Measurements from ENCODE around the gene RING1.

RING1 gene

DNA sequence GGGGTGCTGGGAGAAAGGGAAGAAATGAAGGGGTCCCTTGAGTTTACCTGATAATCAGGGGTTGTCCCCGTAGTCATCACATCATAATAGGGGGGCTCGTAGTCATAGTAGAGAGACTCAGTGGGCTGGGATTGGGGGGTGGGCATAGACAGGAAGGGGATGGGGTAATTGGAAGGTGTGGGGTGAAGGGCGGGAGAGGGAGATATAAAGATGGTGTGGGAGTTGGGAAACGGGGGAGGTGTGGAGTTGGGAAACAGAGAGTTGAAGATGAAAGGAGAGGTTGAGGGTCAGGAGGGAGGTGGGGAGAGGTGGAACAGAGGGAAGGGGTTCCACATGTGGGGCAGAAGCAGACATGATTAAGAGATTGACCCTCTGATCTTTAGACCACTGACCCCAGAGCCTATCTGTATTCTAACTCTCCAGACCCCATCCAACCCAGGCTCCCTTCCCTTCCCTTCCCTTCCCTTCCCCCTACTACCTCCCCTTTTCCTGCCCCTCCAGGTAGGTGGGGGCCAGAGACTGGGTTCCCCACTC is 22.6 kb upstream of the RING1 start:
- Histone ChIP-seq H3K36me3 (replicated peaks; ENCODE audit: insufficient read depth, low read length) (no peaks in the 10 kb centered on the region), H3K9me3 (replicated peaks; ENCODE audit: insufficient read depth, low read length) (no peaks in the 10 kb centered on the region), H2AFZ (ENCODE audit: low read length) (no peak overlapping the region), H3K9ac (ENCODE audit: low read length) (no peak overlapping the region), H3K4me2 (ENCODE audit: low read depth, low read length) (no peak overlapping the region), H3K4me1 (ENCODE audit: low read length) (peaks cover 9% of the 10 kb centered on the region), H3K79me2 (ENCODE audit: low read length) (no peaks in the 10 kb centered on the region), H3K27me3 (replicated peaks; ENCODE audit: insufficient read depth, low read length) (no peaks in the 10 kb centered on the region; the same call in 1 of the 2 replicates), H3K27ac (ENCODE audit: low read length) (no peak overlapping the region), H3K9me2 (replicated peaks; ENCODE audit: insufficient read depth, low read length) (no peaks in the 10 kb centered on the region), H4K20me1 (ENCODE audit: insufficient read depth, low read length) (no peaks in the 10 kb centered on the region), H3K4me3 (ENCODE audit: low read length) (no peak overlapping the region), H3F3A (ENCODE audit: insufficient read depth, low read length) (no peaks in the 10 kb centered on the region)
- no peak for DNase-seq
- no peak for TF ChIP-seq EZH2 (optimal IDR thresholded peaks at IDR 0.05; ENCODE audit: low read depth, low read length)
- TF ChIP-seq EZH2phosphoT487 (IDR thresholded peaks at IDR 0.05; ENCODE audit: low read length): no peak
- no peak for TF ChIP-seq CTCF (IDR thresholded peaks at IDR 0.05; ENCODE audit: low read length)

DNA sequence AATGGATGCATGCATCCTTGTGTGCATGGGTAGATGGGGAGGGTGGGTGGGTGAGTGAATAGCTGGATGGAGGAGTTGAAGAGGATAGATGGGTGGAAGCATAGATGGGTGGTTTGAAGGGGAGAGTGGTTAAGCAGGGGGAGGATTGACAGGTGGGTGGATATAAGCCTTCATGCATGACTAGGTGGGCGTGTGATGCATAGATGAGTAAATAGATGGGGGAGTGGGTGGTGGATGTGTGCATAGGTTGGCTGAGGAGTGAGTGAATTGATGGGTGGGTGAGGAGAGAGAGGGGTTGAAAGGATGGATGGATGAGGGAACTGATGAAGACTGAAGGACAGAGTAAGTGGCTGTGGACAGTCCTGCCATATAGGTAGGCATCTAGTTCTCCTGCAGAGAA is 20.5 kb upstream of the RING1 start:
- Histone ChIP-seq H3K4me1 (ENCODE audit: low read length) (peaks cover 9% of the 10 kb centered on the region), H3K4me2 (ENCODE audit: low read depth, low read length) (no peak overlapping the region), H3K9me3 (replicated peaks; ENCODE audit: insufficient read depth, low read length) (no peaks in the 10 kb centered on the region), H3F3A (ENCODE audit: insufficient read depth, low read length) (no peaks in the 10 kb centered on the region), H3K36me3 (replicated peaks; ENCODE audit: insufficient read depth, low read length) (no peaks in the 10 kb centered on the region), H4K20me1 (ENCODE audit: insufficient read depth, low read length) (no peaks in the 10 kb centered on the region), H3K9ac (ENCODE audit: low read length) (no peak overlapping the region), H3K9me2 (replicated peaks; ENCODE audit: insufficient read depth, low read length) (no peaks in the 10 kb centered on the region), H3K79me2 (ENCODE audit: low read length) (no peaks in the 10 kb centered on the region), H3K27me3 (replicated peaks; ENCODE audit: insufficient read depth, low read length) (peaks cover 9% of the 10 kb centered on the region), H3K4me3 (ENCODE audit: low read length) (no peak overlapping the region), H2AFZ (ENCODE audit: low read length) (no peak overlapping the region), H3K27ac (ENCODE audit: low read length) (no peak overlapping the region)
- DNase-seq: no peak
- no peak for TF ChIP-seq EZH2 (optimal IDR thresholded peaks at IDR 0.05; ENCODE audit: low read depth, low read length)
- no peak for TF ChIP-seq EZH2phosphoT487 (IDR thresholded peaks at IDR 0.05; ENCODE audit: low read length)
- TF ChIP-seq CTCF (IDR thresholded peaks at IDR 0.05; ENCODE audit: low read length): no peak

DNA sequence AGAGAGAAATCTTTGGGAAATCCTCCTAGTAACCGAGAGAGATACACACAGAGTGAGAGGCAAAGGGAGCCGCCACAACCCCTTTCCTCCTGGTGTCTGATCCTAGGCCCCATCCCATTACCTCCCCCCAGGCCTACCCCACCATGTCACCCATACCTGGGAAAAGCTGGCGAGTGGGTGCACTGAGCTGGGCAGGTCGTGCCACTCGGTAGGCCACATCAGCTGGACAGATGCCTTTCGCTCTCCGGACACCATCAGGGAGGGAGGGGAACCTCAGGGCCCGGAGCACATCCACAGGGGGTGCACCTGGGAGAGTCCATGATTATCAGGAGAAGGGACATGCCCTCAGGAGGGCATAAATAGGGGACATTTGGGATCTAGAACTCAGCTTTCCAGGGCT is 19.1 kb upstream of the RING1 start:
- Histone ChIP-seq H3K4me1 (ENCODE audit: low read length) (no peaks in the 10 kb centered on the region), H3K9me2 (replicated peaks; ENCODE audit: insufficient read depth, low read length) (no peaks in the 10 kb centered on the region), H3K27me3 (replicated peaks; ENCODE audit: insufficient read depth, low read length) (peaks cover 10% of the 10 kb centered on the region), H3K9me3 (replicated peaks; ENCODE audit: insufficient read depth, low read length) (no peaks in the 10 kb centered on the region), H3K36me3 (replicated peaks; ENCODE audit: insufficient read depth, low read length) (no peaks in the 10 kb centered on the region), H3K9ac (ENCODE audit: low read length) (no peak overlapping the region), H3K79me2 (ENCODE audit: low read length) (no peaks in the 10 kb centered on the region), H3K4me2 (ENCODE audit: low read depth, low read length) (no peak overlapping the region), H3K4me3 (ENCODE audit: low read length) (no peak overlapping the region), H3K27ac (ENCODE audit: low read length) (no peak overlapping the region), H2AFZ (ENCODE audit: low read length) (no peak overlapping the region), H3F3A (ENCODE audit: insufficient read depth, low read length) (no peaks in the 10 kb centered on the region), H4K20me1 (ENCODE audit: insufficient read depth, low read length) (no peaks in the 10 kb centered on the region)
- no peak for DNase-seq
- TF ChIP-seq EZH2phosphoT487 (IDR thresholded peaks at IDR 0.05; ENCODE audit: low read length) (no peak), EZH2 (optimal IDR thresholded peaks at IDR 0.05; ENCODE audit: low read depth, low read length) (no peak), CTCF (IDR thresholded peaks at IDR 0.05; ENCODE audit: low read length) (no peak)
